Inflammatory macrophage treated with lipopolysaccharide for 1 hour (primary cell): ENCODE measurements around the gene RNF182.
"Not testable (repeated sequence)": the region's sequence is repeated elsewhere in the genome, so short reads cannot be mapped to it uniquely, and the experiment has no call there.

ENCODE experiments used
- DNase-seq, 2 donors: peaks; one replicate each; pipeline ENCODE4 v3.0.0-alpha.2; 2020 to 2022

Gene RNF182

DNA sequence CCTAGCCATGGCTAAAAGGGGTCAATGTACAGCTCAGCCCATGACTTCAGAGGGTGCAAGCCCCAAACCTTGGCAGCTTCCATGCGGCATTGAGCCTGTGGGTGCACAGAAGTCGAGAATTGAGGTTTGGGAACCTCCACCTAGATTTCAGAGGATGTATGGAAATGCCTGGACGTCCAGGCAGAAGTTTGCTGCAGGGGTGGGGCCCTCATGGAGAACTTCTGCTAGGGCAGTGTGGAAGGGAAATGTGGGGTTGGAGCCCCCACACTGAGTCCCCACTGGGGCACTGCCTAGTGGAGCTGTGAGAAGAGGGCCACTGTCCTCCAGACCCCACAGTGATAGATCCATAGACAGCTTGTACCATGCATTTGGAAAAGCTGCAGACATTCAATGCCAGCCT lies 47.9 kb downstream of the RNF182 start:
- DNase-seq, result not testable (repeated sequence)

DNA sequence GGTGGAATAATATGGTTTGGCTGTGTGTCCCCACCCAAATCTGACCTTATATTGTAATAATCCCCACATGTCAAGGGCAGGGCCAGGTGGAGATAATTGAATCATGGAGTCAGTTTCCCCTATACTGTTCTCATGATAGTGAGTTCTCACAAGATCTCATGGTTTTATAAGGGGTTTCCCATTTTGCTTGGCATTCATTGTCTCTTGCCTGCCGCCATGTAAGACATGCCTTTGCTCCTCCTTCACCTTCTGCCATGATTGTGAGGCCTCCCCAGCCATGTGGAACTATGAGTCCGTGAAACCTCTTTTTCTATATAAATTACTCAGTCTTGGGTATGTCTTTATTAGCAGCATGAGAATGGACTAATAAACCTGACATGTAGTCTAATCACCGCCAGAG lies 48.7 kb downstream of the RNF182 start:
- not testable (repeated sequence) for DNase-seq

- DNase-seq, result no peak
Measured at GRCh38 chr6:13978102-13978640, 53.4 kb downstream of the RNF182 start.

DNA sequence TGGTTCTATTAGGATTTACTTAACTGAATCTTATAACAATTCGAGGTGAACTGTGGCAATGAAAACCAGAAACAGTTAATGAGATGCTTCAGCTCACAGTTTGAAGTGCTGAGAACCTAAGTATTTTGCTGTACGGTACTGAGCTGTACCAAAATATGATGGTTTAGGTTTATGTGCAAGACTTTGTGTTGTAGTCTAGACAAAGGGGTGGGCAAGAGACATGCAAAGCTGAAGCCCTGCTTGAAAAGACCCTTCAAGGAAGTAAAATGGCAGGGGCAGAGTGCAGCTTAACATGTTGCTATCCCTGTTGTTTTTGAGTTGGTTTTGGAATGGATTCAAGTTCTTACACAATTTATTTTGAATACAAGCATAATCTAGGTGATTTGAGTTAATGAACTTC lies 54.0 kb downstream of the RNF182 start:
- DNase-seq, result no peak

DNA sequence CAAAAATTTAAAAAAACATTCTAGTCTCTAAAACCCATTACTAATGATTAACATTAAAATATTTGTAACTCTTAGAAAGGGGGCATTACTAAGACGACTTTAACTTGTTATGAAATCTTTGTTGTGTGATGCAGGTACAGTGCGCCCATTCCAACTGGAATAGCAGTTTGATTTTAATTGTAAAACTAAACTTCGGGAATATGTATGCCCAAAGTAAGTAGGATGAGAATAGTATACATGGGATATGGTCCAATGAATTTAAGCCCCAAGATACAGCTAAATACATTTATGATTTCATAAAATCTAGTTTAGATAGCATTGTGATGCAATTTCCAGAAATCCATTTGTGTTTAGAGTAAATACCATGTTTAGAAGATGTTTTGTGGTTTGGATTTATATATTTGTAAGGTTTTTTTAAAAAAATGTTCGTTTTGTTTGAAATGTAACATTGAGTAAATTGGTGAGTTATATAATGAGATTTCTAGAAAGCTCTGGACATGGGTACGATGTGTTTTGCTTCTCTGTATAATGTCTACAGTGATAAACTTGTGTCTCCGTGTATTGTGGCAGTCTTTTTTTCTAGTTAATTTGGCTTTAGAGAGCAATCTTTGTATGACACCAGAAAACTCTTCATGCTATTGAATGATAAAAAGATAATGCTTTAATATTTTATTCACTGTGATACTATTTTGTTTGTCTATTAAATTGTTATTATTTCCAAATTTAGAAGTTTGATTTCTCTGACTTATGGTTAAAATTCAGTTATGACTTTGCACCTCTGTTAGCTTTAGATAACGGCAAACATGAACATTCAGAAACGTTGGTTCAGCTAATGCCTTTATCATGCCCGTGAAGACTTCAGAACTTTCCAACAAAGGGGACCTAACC lies 54.8 kb downstream of the RNF182 start:
- no peak for DNase-seq

- no peak for DNase-seq
Measured at GRCh38 chr6:13980534-13980933, 55.8 kb downstream of the RNF182 start.

DNA sequence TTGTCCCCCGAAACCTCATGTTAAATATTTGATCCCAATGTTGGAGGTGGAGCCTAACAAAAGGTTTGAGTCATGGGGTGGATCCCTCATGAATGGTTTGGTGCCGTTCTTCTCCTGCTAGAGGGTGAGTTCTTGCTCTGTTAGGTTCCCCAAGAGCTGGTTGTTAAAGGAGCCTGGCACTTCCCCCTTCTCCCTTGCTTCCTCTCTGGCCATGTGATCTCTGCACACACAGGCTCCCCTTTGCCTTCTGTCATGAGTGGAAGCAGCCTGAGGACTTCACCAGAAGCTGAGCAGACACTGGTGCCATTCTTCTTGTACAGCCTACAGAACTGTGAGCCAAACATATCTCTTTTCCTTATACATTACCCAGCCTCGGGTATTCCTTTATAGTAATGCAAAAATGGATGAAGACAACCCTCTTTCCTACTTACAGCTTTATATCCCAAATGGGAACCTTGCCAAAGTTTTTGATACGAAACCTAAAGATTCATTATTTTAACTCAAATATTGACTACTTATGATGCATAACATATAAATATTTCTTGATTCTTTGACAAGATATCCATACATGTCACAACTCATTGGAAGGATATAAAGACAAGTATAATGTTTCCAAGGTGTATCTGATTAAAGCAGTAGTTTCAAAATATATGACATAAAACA lies 61.0 kb downstream of the RNF182 start:
- peak; percentile 12 to 33 for DNase-seq

- DNase-seq, result no peak
Measured at GRCh38 chr6:13986700-13987399, 62.1 kb downstream of the RNF182 start.

- no peak for DNase-seq
Measured at GRCh38 chr6:13987400-13987865, 62.7 kb downstream of the RNF182 start.

GRCh38 chr6:13988049-13988738 lies 63.4 kb downstream of the RNF182 start:
- DNase-seq, result no peak

DNA sequence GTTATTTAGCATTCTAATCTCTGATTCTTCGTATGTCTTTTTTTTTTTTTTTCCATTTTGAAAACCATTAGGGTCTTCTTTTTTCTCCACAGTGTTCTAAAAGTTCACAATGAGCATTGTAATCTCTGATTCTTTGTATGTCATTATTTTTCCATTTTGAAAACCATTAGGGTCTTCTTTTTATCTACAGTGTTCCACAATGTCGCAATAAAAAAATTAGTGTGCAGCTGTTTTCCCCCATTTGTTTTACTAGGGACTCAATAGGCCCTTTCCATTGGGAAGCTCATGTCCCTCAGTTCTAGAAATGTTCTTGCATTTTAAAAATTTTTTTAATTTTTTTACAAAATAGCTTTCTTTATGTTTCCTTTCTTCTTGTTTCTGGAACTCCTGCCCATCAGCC lies 64.2 kb downstream of the RNF182 start:
- DNase-seq, result no peak

- no peak for DNase-seq
Measured at GRCh38 chr6:13989496-13990144, 64.9 kb downstream of the RNF182 start.

- no peak for DNase-seq
Measured at GRCh38 chr6:13990796-13991195, 66.0 kb downstream of the RNF182 start.

DNA sequence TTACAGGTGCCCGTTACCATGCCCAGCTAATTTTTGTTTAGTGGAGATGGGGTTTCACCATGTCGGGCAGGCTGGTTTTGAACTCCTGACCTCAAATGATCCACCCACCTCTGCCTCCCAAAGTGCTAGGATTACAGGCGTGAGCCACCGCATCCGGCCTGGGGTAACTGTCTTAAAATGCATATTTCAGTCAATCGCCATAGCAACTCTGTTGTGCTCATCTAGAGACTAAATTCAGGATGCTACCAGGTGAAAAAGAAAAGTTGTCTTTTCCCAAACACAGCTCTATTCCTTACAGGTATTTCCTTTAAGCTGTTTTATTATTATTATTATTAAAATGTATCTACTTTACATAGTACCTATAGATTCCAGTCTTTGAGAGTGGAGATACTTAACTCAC lies 66.6 kb downstream of the RNF182 start:
- DNase-seq, result no peak

- no peak for DNase-seq
Measured at GRCh38 chr6:13992417-13993055, 67.8 kb downstream of the RNF182 start.

DNA sequence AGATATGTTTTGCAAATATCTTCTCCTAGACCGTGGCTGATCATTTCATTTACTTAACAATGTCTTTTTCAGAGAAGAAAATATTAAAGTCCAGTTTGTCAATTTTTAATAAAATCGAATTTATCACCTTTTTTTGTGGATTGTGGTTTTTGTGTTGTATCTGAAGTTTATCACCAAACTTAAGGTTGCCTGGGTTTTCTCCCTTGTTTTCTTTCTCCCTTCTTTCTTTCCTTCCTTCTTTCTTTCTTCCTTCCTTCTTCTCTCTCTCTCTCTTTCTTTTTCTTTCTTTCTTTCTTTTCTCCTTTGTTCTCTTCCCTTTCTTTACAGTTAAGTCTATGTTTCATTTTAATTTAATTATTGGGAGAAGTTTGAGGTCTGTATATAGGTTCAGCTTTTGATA lies 68.7 kb downstream of the RNF182 start:
- no peak for DNase-seq

- no peak for DNase-seq
Measured at GRCh38 chr6:13998356-13998755, 73.6 kb downstream of the RNF182 start.

- DNase-seq, result no peak
Measured at GRCh38 chr6:14000901-14001300, 76.1 kb downstream of the RNF182 start.

GRCh38 chr6:14001329-14002012 lies 76.7 kb downstream of the RNF182 start:
- DNase-seq, result no peak

DNA sequence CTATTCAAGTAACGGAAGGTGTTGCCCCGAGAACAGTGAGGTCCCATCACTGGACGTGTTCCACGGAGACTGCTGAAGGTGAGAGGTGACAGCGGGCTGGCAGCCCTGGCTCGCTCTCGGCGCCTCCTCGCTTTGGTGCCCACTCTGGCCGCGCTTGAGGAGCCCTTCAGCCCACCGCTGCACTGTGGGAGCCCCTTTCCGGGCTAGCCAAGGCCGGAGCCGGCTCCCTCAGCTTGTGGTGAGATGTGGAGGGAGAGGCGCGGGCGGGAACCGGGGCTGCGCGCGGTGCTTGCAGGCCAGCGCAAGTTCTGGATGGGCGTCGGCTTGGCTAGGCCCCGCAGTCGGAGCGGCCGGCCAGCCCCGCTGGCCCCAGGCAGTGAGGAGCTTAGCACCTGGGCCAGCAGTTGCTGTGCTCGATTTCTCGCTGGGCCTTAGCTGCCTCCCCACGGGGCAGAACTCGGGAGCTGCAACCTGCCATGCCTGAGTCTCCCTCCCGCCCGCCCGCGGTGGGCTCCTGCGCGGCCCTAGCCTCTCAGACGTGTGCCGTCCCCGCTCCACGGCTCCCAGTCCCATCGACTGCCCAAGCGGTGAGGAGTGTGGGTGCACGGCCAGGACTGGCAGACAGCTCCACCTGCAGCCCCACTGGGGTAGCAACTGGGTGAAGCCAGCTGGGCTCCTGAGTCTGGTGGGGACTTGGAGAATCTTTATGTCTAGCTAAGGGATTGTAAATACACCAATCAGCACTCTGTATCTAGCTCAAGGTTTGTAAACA lies 77.6 kb downstream of the RNF182 start:
- no peak for DNase-seq
